GM18526 (cell line): Measurements from ENCODE around the gene ZNF638.

Source experiments
- POLR2A ChIP-seq: IDR thresholded peaks from 3 replicates; pipeline ENCODE4 v1.6.1; 2011; ENCODE audit not compliant: insufficient read length; ENCODE audit errors: extremely low read depth

ZNF638 gene

GRCh38 chr2:71330585-71331330 is 824 bp upstream of the ZNF638 start:
- no peak for TF ChIP-seq POLR2A

GRCh38 chr2:71332435-71332796 is 834 bp downstream of the ZNF638 start:
- no peak for TF ChIP-seq POLR2A

GRCh38 chr2:71333619-71334018 is 2.0 kb downstream of the ZNF638 start:
- TF ChIP-seq POLR2A = no peak

- no peak for TF ChIP-seq POLR2A
Measured at GRCh38 chr2:71336384-71336783, 4.8 kb downstream of the ZNF638 start.

- TF ChIP-seq POLR2A = no peak
Measured at GRCh38 chr2:71336802-71337201, 5.2 kb downstream of the ZNF638 start.

- no peak for TF ChIP-seq POLR2A
Measured at GRCh38 chr2:71337776-71338175, 6.2 kb downstream of the ZNF638 start.

GRCh38 chr2:71339685-71340084 is 8.1 kb downstream of the ZNF638 start:
- no peak for TF ChIP-seq POLR2A

- TF ChIP-seq POLR2A = no peak
Measured at GRCh38 chr2:71340176-71340575, 8.6 kb downstream of the ZNF638 start.

- TF ChIP-seq POLR2A = no peak
Measured at GRCh38 chr2:71341645-71342044, 10.1 kb downstream of the ZNF638 start.

- no peak for TF ChIP-seq POLR2A
Measured at GRCh38 chr2:71346065-71346464, 14.5 kb downstream of the ZNF638 start.

- TF ChIP-seq POLR2A = no peak
Measured at GRCh38 chr2:71347517-71347916, 15.9 kb downstream of the ZNF638 start.

GRCh38 chr2:71348302-71348701 is 16.7 kb downstream of the ZNF638 start:
- TF ChIP-seq POLR2A = no peak

GRCh38 chr2:71353248-71353647 is 21.7 kb downstream of the ZNF638 start:
- TF ChIP-seq POLR2A = no peak

- no peak for TF ChIP-seq POLR2A
Measured at GRCh38 chr2:71358931-71359671, 27.5 kb downstream of the ZNF638 start.

- no peak for TF ChIP-seq POLR2A
Measured at GRCh38 chr2:71360434-71360975, 28.9 kb downstream of the ZNF638 start.

- TF ChIP-seq POLR2A = no peak
Measured at GRCh38 chr2:71361631-71362030, 30.0 kb downstream of the ZNF638 start.

GRCh38 chr2:71362447-71362846 is 30.9 kb downstream of the ZNF638 start:
- TF ChIP-seq POLR2A = no peak

- TF ChIP-seq POLR2A = no peak
Measured at GRCh38 chr2:71370015-71370414, 38.4 kb downstream of the ZNF638 start.
